GM12801 (cell line): ENCODE measurements around the gene IL36B.

Experiments
- TF ChIP-seq, protein P1 (sequence below): IDR thresholded peaks from one replicate; pipeline ENCODE4 v1.5.1; 2011; ENCODE audit warnings: control low read depth; ENCODE audit not compliant: insufficient read length; ENCODE audit errors: extremely low read depth

IL36B gene

DNA sequence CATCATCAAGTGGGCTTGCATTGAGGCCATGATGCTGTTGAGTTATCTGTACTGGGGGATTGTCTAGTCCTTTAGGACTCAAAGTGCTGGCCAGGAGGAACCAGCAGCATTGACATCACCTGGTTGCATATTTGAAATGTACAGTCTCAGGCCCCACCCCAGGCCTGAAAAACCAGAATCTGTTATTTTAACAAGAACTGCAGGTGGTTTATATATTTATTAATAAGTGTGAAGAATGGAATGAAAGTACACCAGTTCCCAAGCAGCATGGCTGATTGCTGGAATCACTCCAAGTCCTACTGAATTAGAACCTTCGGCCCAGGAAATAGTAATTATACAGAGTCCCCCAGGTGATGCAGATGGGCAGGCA, 17.9 kb upstream of the IL36B start:
- TF ChIP-seq, protein P1, sequence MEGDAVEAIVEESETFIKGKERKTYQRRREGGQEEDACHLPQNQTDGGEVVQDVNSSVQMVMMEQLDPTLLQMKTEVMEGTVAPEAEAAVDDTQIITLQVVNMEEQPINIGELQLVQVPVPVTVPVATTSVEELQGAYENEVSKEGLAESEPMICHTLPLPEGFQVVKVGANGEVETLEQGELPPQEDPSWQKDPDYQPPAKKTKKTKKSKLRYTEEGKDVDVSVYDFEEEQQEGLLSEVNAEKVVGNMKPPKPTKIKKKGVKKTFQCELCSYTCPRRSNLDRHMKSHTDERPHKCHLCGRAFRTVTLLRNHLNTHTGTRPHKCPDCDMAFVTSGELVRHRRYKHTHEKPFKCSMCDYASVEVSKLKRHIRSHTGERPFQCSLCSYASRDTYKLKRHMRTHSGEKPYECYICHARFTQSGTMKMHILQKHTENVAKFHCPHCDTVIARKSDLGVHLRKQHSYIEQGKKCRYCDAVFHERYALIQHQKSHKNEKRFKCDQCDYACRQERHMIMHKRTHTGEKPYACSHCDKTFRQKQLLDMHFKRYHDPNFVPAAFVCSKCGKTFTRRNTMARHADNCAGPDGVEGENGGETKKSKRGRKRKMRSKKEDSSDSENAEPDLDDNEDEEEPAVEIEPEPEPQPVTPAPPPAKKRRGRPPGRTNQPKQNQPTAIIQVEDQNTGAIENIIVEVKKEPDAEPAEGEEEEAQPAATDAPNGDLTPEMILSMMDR: no peak

DNA sequence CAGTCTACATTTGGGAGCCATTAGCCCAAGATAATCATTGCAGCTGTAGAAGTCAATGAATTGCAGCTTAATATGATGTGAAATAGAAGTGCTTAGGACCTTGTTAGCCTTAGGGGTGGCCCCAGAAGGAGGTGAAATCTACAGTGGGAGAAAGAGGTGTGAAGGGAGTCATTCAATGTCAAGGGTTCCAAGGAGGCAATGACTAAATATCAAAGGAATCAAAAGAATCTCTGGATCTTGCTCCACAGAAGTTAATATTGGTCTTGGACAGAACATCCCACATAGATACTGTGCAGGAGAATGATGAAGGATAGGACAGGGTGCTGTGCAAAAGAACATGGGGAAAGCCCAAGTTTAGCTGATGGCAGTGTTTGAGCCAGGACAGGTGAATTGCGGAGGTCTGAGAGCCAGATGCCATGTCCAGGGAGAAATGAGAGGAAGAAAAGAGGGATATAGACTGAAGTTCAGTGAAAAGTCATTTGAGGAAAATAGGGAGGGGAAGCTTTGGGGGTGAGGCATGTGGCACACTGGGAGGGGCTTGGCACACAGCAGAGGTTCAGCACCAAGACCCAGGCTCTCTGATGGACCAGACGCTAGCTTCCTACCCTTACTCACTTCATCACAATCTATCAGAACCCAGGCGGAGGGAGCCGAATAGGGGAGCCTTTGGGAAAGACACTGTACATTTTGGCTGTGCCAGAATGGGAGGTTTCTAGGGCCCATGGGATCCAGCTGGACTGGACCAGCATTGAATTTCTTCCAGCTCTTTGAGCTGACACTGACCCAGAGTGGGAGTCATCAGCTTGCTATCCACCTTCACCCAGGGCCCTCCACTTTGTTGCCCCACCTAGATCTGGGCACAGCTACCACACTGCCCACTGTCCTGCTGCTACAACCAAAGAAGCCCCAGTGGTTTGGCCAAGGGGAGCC, 17.3 kb upstream of the IL36B start:
- TF ChIP-seq, protein P1: no peak

DNA sequence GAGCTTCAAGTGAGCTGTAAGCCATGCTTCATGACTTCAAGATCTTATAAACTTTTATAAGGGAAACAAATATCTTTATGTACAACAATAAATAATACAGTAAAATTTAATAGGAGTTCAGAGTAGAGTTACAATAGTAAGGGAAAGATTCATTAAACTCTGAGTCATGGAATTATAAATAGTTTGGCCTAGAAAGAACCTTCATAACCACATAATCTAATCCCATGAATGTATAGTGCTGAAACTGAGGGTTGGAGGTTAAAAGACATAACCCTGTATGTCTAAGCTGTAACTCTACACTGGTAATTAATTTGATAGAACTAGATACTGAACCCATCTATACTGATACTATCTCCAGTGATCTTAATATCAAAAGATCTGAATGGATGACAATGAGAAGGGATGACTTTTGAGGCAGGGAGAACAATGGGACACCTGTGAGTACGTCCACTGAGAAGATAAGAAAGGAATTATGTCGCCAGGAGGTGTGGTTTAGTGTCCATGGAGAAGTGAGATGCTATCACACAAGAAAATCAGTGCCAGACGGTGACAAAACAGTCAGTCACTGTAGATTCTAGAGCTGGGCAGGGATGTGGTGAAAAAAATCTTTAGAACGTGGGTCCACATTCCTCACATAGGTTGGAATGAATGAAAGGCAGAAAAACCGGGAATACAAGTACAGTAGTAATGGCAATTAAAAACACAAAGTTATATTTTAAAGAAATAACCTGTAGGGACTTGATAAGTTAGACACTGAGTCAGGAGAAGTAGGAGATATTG, 16.2 kb upstream of the IL36B start:
- TF ChIP-seq, protein P1: no peak

DNA sequence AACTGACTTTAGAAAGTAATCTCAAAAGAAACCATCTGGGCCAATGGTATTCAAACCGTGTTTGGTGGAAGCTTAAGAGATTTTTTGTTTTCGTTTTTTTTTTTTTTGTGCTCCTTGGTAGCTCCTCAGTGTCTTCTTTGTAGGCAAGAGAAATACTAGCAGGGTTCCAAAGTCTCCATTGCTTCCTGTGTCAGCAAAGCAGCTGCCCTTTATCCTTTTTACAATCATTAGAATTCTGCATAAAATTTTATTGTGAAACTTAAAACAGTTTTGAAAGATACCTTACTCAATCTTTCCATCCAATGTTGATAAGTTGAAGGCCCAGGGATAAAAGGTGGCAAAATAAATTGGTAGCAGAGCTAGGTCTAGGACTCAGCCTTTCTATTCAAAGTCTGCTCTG, 15.6 kb upstream of the IL36B start:
- TF ChIP-seq, protein P1: no peak

DNA sequence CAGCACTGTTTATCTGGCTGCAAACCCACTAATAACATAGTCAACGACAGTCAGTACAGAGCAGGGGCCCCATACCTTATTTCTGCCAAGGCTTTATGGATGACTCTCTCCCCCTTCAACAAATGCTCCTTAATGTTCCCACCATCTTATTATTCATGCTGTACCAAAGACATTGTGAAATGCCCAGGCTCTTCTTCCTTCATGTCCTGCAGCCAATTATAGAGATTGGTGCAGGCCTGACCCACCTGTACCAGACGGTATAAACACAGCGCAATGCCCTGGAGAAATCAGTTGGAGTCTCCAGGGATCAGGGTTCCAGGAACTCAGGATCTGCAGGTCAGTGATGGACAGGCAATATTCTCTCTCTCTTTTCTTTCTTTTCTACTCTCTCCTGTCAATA, 15.0 kb upstream of the IL36B start, which contains the start of gene IL1F10:
Gene IL1F10, plus strand, starts transcription at position 290 of the 400 bp plus-strand sequence. CDS start 4,769 bp downstream, outside the sequence.
- TF ChIP-seq, protein P1: no peak

DNA sequence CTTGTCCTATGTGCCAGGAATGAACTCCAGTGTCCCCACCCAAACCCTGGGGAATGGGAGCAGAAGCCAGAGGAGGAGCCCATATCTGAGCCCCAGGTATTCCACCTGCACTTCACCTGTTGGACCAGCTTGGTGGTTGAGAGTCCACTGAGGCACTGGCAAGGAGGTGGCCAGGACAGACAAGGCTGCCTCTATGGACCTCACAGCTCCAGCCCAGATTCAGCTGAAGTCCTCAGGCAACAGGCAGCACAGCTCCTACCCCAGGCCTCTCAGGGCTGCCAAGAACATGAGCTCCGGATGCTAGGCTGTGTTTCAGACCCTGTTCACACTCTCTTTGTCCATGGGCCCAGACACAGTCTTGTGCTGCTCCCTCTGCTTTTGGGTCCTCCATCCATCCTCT, 12.2 kb upstream of the IL36B start:
- TF ChIP-seq, protein P1: no peak

DNA sequence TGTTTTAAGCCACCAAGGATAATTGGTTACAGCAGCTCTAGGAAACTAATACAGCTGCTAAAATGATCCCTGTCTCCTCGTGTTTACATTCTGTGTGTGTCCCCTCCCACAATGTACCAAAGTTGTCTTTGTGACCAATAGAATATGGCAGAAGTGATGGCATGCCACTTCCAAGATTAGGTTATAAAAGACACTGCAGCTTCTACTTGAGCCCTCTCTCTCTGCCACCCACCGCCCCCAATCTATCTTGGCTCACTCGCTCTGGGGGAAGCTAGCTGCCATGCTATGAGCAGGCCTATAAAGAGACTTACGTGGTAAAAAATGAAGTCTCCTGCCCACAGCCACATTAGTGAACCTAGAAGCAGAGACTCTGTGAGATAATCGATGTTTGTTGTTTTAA, 11.6 kb upstream of the IL36B start:
- TF ChIP-seq, protein P1: no peak
